Ishikawa (cell line): Measurements from ENCODE around the gene BCAP31.

Experiments
- CEBPB ChIP-seq: IDR thresholded peaks from 2 replicates; pipeline ENCODE4 v1.6.1; 2012
- CREB1 ChIP-seq: IDR thresholded peaks from 2 replicates; pipeline ENCODE4 v1.6.1; 2012; ENCODE audit warnings: low read depth
- EGR1 ChIP-seq: IDR thresholded peaks from 2 replicates; pipeline ENCODE4 v1.6.1; 2012
- EP300 ChIP-seq: IDR thresholded peaks from 2 replicates; pipeline ENCODE4 v1.6.1; 2012; ENCODE audit warnings: borderline replicate concordance
- FOXM1 ChIP-seq: IDR thresholded peaks from 2 replicates; pipeline ENCODE4 v1.6.1; 2012; ENCODE audit warnings: low read depth, borderline replicate concordance
- MAX ChIP-seq: IDR thresholded peaks from 2 replicates; pipeline ENCODE4 v1.6.1; 2012
- NFIC ChIP-seq: IDR thresholded peaks from 2 replicates; pipeline ENCODE4 v1.6.1; 2012
- RAD21 ChIP-seq: IDR thresholded peaks from 2 replicates; pipeline ENCODE4 v1.6.1; 2012; ENCODE audit warnings: low read depth
- TAF1 ChIP-seq: IDR thresholded peaks from 2 replicates; pipeline ENCODE4 v1.6.1; 2012; ENCODE audit warnings: low read depth, mild to moderate bottlenecking
- TCF12 ChIP-seq: IDR thresholded peaks from 2 replicates; pipeline ENCODE4 v1.6.1; 2012; ENCODE audit warnings: low read depth
- TEAD4 ChIP-seq: IDR thresholded peaks from 2 replicates; pipeline ENCODE4 v1.6.1; 2012
- USF1 ChIP-seq: IDR thresholded peaks from 2 replicates; pipeline ENCODE4 v1.6.1; 2012
- YY1 ChIP-seq: IDR thresholded peaks from 2 replicates; pipeline ENCODE4 v1.6.1; 2012; ENCODE audit warnings: low read depth
- ZBTB7A ChIP-seq: IDR thresholded peaks from 2 replicates; pipeline ENCODE4 v1.6.1; 2012; ENCODE audit warnings: low read depth
- TF ChIP-seq, protein P1 (sequence below): IDR thresholded peaks from 2 replicates; pipeline ENCODE4 v1.6.1; 2012; ENCODE audit warnings: low read depth, mild to moderate bottlenecking

BCAP31 gene

DNA sequence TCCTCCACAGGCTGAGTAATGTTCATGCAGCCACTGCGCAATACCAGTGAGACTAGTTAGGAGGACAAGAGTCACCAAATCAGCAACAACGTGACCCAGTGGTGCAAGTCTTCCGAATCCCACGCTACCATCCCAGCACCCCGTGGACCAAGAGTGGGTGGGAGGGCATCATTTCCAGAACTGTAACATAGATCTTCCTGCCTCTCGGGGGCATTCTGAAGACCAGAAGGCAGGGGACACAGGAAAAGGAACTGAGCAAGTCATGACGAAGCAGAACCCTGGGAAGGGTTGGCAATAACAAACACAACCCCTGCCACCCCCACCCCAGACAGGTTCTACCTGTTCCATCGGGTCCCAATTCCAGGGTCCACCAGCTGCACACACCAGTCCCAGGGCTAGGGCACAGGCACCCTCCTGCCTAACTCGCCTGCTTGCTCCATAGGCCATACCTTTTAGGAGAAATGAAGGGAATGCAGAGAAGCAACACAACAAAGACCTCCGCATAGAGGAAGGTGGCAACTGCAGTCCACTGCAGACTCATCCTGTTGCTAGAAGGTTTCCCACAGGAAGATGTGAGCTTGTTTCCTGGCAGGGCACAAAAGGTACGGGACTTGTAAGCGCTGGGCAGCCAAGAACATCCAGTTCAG is 1.4 kb downstream of the BCAP31 start:
- TF ChIP-seq NFIC (no peak), MAX (no peak)

DNA sequence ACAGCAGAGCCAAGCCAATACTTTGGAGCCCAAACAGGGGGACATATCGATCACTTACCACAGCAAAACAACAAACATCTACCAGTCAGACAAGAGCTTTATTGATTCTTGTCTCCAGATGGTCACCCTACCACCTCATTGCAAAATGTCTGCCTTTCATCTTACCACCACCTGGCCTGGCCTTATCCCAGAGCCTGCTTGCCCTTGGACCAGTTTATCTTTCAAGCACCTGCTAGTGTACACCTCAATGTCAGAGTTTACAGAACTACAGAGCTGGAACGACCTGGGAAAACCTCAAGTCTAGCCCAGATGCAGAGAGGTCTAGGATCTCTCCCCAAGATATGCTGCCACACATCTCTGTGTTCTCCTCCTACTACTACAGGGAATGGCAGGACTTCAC is 4.5 kb downstream of the BCAP31 start:
- TF ChIP-seq EGR1 (no peak), EP300 (no peak), MAX (no peak), TCF12 (no peak), CREB1 (no peak), FOXM1 (no peak), CEBPB (no peak), YY1 (no peak), NFIC (no peak), ZBTB7A (no peak)
- TF ChIP-seq, protein P1, sequence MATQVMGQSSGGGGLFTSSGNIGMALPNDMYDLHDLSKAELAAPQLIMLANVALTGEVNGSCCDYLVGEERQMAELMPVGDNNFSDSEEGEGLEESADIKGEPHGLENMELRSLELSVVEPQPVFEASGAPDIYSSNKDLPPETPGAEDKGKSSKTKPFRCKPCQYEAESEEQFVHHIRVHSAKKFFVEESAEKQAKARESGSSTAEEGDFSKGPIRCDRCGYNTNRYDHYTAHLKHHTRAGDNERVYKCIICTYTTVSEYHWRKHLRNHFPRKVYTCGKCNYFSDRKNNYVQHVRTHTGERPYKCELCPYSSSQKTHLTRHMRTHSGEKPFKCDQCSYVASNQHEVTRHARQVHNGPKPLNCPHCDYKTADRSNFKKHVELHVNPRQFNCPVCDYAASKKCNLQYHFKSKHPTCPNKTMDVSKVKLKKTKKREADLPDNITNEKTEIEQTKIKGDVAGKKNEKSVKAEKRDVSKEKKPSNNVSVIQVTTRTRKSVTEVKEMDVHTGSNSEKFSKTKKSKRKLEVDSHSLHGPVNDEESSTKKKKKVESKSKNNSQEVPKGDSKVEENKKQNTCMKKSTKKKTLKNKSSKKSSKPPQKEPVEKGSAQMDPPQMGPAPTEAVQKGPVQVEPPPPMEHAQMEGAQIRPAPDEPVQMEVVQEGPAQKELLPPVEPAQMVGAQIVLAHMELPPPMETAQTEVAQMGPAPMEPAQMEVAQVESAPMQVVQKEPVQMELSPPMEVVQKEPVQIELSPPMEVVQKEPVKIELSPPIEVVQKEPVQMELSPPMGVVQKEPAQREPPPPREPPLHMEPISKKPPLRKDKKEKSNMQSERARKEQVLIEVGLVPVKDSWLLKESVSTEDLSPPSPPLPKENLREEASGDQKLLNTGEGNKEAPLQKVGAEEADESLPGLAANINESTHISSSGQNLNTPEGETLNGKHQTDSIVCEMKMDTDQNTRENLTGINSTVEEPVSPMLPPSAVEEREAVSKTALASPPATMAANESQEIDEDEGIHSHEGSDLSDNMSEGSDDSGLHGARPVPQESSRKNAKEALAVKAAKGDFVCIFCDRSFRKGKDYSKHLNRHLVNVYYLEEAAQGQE: no peak

GRCh38 chrX:153719238-153719637 is 4.9 kb downstream of the BCAP31 start:
- TF ChIP-seq TEAD4 (no peak), NFIC (no peak), TAF1 (no peak), MAX (no peak), RAD21 (no peak), YY1 (no peak), CREB1 (no peak), ZBTB7A (no peak)
- TF ChIP-seq, protein P1: no peak

DNA sequence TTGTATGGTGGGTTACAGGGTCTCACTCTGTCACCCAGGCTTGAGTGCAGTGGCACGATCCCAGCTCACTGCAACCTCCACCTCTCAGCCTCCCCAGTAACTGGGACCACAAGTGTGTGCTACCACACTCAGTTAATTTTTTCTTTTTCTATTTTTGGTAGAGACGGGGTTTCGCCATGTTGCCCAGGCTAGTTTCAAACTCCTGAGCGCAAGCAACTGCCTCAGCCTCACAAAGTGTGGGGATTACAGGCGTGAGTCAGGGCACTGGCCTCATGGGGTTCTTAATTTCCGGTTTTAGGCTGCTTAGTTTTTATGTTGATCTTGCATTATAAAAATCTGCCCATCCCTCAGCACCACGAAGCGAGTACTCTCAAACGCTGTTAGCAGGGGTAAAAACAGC is 6.7 kb downstream of the BCAP31 start:
- TF ChIP-seq TEAD4 (no peak), ZBTB7A (no peak), EGR1 (no peak), YY1 (no peak), MAX (no peak), USF1 (no peak), TCF12 (no peak), CREB1 (no peak), EP300 (no peak), TAF1 (no peak), CEBPB (no peak), FOXM1 (no peak), RAD21 (no peak), NFIC (no peak)
- TF ChIP-seq, protein P1: no peak

GRCh38 chrX:153714256-153714655 is 9.9 kb downstream of the BCAP31 start:
- TF ChIP-seq RAD21 (no peak), YY1 (no peak), FOXM1 (no peak), ZBTB7A (no peak), TAF1 (no peak), NFIC (no peak), CREB1 (no peak), TEAD4 (no peak), CEBPB (no peak)
- TF ChIP-seq, protein P1: no peak
